NOMO-1 treated with DMSO at 0.1 percent for 48 hours (cell line): ENCODE measurements around the gene FCN2.
A peak's percentile ranks its signal among the peaks of the same experiment; 100 is the strongest.

Source experiments
- DNase-seq: peaks from one replicate; lab custom pipeline; 2025; ENCODE audit not compliant: unreplicated experiment; lab: John Stamatoyannopoulos, UW

The FCN2 gene

GRCh38 chr9:134887686-134888602 lies 7.3 kb downstream of the FCN2 start:
- peak; percentile 28 for DNase-seq

- no peak for DNase-seq
Measured at GRCh38 chr9:134888603-134889190, 8.1 kb downstream of the FCN2 start.

GRCh38 chr9:134889386-134890154 lies 9.0 kb downstream of the FCN2 start:
- no peak for DNase-seq

- no peak for DNase-seq
Measured at GRCh38 chr9:134890155-134890495, 9.5 kb downstream of the FCN2 start.

GRCh38 chr9:134891053-134891452 lies 10.4 kb downstream of the FCN2 start:
- peak; percentile 83 for DNase-seq

- no peak for DNase-seq
Measured at GRCh38 chr9:134891713-134892112, 11.1 kb downstream of the FCN2 start.

- no peak for DNase-seq
Measured at GRCh38 chr9:134892221-134892620, 11.6 kb downstream of the FCN2 start.

- no peak for DNase-seq
Measured at GRCh38 chr9:134892820-134893420, 12.3 kb downstream of the FCN2 start.

- no peak for DNase-seq
Measured at GRCh38 chr9:134894136-134894860, 13.7 kb downstream of the FCN2 start.

GRCh38 chr9:134895097-134895496 lies 14.5 kb downstream of the FCN2 start:
- DNase-seq = no peak

GRCh38 chr9:134895567-134895907 lies 14.9 kb downstream of the FCN2 start:
- DNase-seq = no peak

GRCh38 chr9:134895908-134896833 lies 15.6 kb downstream of the FCN2 start:
- DNase-seq = no peak

GRCh38 chr9:134896834-134897583 lies 16.4 kb downstream of the FCN2 start:
- no peak for DNase-seq

- DNase-seq = no peak
Measured at GRCh38 chr9:134897584-134898170, 17.1 kb downstream of the FCN2 start.

- no peak for DNase-seq
Measured at GRCh38 chr9:134898319-134898718, 17.7 kb downstream of the FCN2 start.

- DNase-seq = no peak
Measured at GRCh38 chr9:134899168-134899567, 18.6 kb downstream of the FCN2 start.

GRCh38 chr9:134899818-134900217 lies 19.2 kb downstream of the FCN2 start:
- no peak for DNase-seq

GRCh38 chr9:134902936-134903335 lies 22.3 kb downstream of the FCN2 start:
- DNase-seq = peak; percentile 63
